ENCODE data around the gene RBBP4. TPM values are rescaled to one million over a fixed set of nuclear protein-coding genes. Genes with fewer than 3 reads are reported as not detected.
"Not testable (repeated sequence)": the region's sequence is repeated elsewhere in the genome, so short reads cannot be mapped to it uniquely, and the experiment has no call there.

The RBBP4 gene
- total and polyA plus RNA-seq, 5 donors = 52.7 to 114 (median 109) TPM

GRCh38 chr1:32676945-32677344 is 25.9 kb downstream of the RBBP4 start:
- 39% methylated on average over 3 of the region's 3 CpGs for WGBS
- DNase-seq = no peak
- Histone ChIP-seq H3K27ac (ENCODE audit: low read length) (no peak overlapping the region), H3K27me3 (ENCODE audit: control insufficient read depth, insufficient read depth) (no peaks in the 10 kb centered on the region), H3K4me3 (ENCODE audit: low read length) (no peak overlapping the region), H3K9me3 (ENCODE audit: control insufficient read depth, low read length) (no peaks in the 10 kb centered on the region), H3K4me1 (ENCODE audit: control insufficient read depth, insufficient read depth, low read length) (peaks cover 3% of the 10 kb centered on the region)
- ATAC-seq = no peak
- intact Hi-C loops (cut with DNase I) = no loop called here

GRCh38 chr1:32679993-32680392 is 29.0 kb downstream of the RBBP4 start:
- intact Hi-C loops (cut with DNase I); H3K9me3 ChIP-seq (ENCODE audit: control insufficient read depth, low read length); DNase-seq; H3K27ac ChIP-seq (ENCODE audit: low read length); H3K4me1 ChIP-seq (ENCODE audit: control insufficient read depth, insufficient read depth, low read length); ATAC-seq; H3K4me3 ChIP-seq (ENCODE audit: low read length); H3K27me3 ChIP-seq (ENCODE audit: control insufficient read depth, insufficient read depth): not testable (repeated sequence)
- WGBS = 80% methylated on average over 4 of the region's 4 CpGs

DNA sequence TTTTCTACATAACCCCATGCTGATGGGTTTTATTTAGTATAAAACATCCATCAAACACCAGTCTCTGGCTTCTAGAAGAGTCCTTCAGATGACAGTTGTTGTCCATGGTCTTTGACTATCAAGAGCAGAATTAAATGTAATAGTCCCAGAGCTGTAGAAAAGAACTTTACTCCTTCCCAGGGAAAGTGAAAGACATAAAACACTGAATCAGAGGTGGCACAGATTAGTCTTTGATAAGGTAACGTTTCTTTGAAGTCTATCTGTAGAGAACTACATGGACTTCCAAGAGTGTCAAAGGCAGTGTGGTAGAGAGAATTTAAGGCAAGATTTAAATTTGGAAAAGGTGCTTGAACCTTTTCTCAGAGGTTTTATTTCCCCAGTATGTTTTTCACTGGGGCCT is 29.6 kb downstream of the RBBP4 start:
- whole genome bisulfite sequencing = 82% methylated on average over 1 of the region's 1 CpG
- no peak for DNase-seq
- intact Hi-C loops (cut with DNase I) = no loop called here
- H3K27me3 ChIP-seq (ENCODE audit: control insufficient read depth, insufficient read depth) = no peaks in the 10 kb centered on the region
- H3K4me3 ChIP-seq (ENCODE audit: low read length) = no peak overlapping the region
- H3K9me3 ChIP-seq (ENCODE audit: control insufficient read depth, low read length) = no peaks in the 10 kb centered on the region
- H3K4me1 ChIP-seq (ENCODE audit: control insufficient read depth, insufficient read depth, low read length) = peaks cover 9% of the 10 kb centered on the region
- ATAC-seq = no peak
- no peak overlapping the region for H3K27ac ChIP-seq (ENCODE audit: low read length)

DNA sequence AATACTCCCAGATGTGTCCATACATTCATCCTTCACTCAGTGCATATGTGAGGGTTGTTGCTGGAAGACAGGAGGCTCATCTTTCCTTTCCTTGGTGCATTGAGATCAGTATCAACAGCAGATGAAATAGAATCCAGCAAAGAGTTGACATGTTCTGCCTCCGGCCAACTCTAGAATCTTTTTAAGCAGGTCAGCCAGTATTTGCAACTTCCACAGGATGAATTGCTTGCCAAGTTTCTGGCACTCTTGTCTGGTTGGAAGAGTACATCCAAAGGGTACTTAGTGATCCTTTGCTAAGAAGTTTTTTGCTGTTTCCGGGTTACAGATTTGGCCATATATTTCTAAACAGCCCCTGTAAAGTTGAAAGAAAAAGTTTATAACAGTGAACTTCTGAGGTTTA is 30.5 kb downstream of the RBBP4 start:
- Histone ChIP-seq H3K9me3 (ENCODE audit: control insufficient read depth, low read length) (no peaks in the 10 kb centered on the region), H3K27ac (ENCODE audit: low read length) (peak overlapping the region; percentile 37), H3K4me1 (ENCODE audit: control insufficient read depth, insufficient read depth, low read length) (peaks cover 9% of the 10 kb centered on the region), H3K27me3 (ENCODE audit: control insufficient read depth, insufficient read depth) (no peaks in the 10 kb centered on the region), H3K4me3 (ENCODE audit: low read length) (no peak overlapping the region)
- intact Hi-C loops (cut with DNase I) = no loop called here
- 23% methylated on average over 2 of the region's 2 CpGs for WGBS
- ATAC-seq (peak; percentile 21 to 68), DNase-seq (no peak)

DNA sequence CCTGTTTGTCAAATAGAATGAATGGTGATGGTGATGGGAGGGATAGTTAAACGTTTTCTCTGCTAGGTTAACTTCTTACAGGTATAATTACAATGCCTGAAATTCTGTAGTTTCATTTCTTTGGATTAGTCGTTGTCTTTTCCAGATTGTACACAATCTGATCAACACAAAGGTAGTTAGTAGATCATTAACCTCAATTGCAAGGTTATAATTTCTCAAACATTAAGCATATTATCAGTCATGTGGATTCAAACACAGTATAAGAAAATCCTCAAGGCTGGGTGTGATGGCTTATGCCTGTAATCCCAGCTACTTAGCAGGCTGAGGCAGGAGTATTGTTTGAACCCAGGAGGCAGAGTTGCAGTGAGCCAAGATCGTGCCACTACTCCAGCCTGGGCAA is 31.0 kb downstream of the RBBP4 start:
- intact Hi-C loops (cut with DNase I) = no loop called here
- Histone ChIP-seq H3K4me1 (ENCODE audit: control insufficient read depth, insufficient read depth, low read length) (peaks cover 9% of the 10 kb centered on the region), H3K27ac (ENCODE audit: low read length) (no peak overlapping the region), H3K9me3 (ENCODE audit: control insufficient read depth, low read length) (no peaks in the 10 kb centered on the region), H3K4me3 (ENCODE audit: low read length) (no peak overlapping the region), H3K27me3 (ENCODE audit: control insufficient read depth, insufficient read depth) (no peaks in the 10 kb centered on the region)
- ATAC-seq = no peak
- 71% methylated on average over 3 of the region's 3 CpGs for WGBS
- DNase-seq = no peak

GRCh38 chr1:32683397-32683796 is 32.4 kb downstream of the RBBP4 start:
- intact Hi-C loops (cut with DNase I) = no loop called here
- WGBS = 79% methylated on average over 3 of the region's 3 CpGs

DNA sequence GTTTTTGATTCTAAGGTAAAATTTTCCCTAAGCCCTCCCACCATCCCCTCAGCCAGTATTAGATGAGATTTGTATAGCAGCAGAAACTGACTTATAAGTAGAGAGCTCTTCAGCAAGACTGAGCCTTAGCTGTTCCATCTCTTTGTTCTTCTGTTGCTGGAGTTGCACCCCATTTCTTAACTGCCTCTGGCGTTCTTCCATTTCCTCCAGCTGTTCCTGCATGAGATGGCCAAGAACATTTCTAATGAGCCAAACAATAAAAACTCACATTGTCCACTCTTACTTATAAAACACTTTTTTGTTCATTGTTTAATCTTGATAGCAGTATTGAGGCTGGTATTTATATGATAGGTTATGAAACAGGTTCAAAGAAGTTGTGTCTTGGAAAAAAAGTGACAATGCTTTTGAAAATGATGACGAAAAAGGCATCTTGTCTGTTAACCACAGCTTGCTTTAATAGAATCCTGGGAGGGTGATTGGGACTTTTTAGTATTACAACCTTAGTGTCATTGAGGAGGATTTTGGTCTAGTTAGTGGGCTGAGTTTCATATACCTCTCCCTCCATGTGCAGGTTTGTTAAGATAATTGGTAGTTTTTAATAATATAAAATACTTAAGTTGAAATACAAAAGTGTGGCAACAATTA is 33.3 kb downstream of the RBBP4 start:
- Histone ChIP-seq H3K9me3 (ENCODE audit: control insufficient read depth, low read length) (no peaks in the 10 kb centered on the region), H3K4me3 (ENCODE audit: low read length) (no peak overlapping the region), H3K4me1 (ENCODE audit: control insufficient read depth, insufficient read depth, low read length) (peaks cover 9% of the 10 kb centered on the region), H3K27me3 (ENCODE audit: control insufficient read depth, insufficient read depth) (no peaks in the 10 kb centered on the region), H3K27ac (ENCODE audit: low read length) (no peak overlapping the region)
- ATAC-seq (peak; percentile 66 to 72), DNase-seq (peak in 2 of 3 donors; percentile 54 to 77)
- intact Hi-C loops (cut with DNase I) = no loop called here
- 34% methylated on average over 2 of the region's 2 CpGs for WGBS

More at GRCh38 chr1:32683397-32683796, 32.4 kb downstream of the RBBP4 start:
- no peaks in the 10 kb centered on the region for H3K9me3 ChIP-seq (ENCODE audit: control insufficient read depth, low read length)
- H3K4me1 ChIP-seq (ENCODE audit: control insufficient read depth, insufficient read depth, low read length) = peaks cover 9% of the 10 kb centered on the region
- no peaks in the 10 kb centered on the region for H3K27me3 ChIP-seq (ENCODE audit: control insufficient read depth, insufficient read depth)
- no peak for DNase-seq
- no peak for ATAC-seq
- no peak overlapping the region for H3K27ac ChIP-seq (ENCODE audit: low read length)
- H3K4me3 ChIP-seq (ENCODE audit: low read length) = no peak overlapping the region

DNA sequence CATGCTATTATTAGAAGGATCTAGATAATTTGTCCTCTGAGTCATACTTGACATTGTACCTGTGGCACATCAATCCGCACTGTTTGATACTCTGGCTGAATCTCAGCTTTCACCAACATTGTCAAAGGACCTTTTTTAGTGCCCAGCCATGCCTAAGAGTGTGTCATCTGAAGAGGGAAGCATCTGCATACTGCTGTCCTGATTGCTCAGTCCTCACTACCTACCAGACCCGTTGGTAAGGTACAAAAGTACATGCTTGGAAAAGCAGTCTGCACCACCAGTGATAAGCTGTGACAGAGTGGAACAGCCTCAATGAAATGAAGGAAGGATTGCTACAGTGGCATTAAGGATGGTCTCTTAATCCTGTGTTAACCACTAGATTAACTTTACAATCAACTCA is 34.5 kb downstream of the RBBP4 start:
- WGBS = 63% methylated on average over 2 of the region's 2 CpGs
- H3K4me1 ChIP-seq (ENCODE audit: control insufficient read depth, insufficient read depth, low read length) = peaks cover 9% of the 10 kb centered on the region
- H3K27ac ChIP-seq (ENCODE audit: low read length) = peak overlapping the region; percentile 67
- ATAC-seq (no peak), DNase-seq (no peak)
- H3K27me3 ChIP-seq (ENCODE audit: control insufficient read depth, insufficient read depth) = no peaks in the 10 kb centered on the region
- H3K4me3 ChIP-seq (ENCODE audit: low read length) = no peak overlapping the region
- H3K9me3 ChIP-seq (ENCODE audit: control insufficient read depth, low read length) = no peaks in the 10 kb centered on the region
- intact Hi-C loops (cut with DNase I) = no loop called here

DNA sequence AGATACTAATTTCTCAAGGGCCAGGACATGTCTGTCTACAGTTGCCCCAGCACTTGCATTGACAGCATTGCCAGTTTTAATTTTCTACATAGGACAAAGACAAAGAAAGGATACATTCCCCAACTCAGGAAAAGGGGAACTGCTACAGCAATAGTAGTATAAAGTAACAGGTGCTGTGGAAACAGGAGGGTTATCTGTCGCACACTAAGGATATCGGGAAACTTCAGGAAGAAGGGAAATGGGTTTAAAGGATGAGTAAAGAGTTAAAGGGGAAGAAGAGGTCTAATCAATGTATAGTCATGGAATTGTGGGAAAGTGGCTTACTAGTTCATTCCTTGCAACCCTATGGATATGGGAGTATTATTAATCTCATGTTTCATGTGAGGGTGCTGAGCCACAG is 35.4 kb downstream of the RBBP4 start:
- DNase-seq (no peak), ATAC-seq (no peak)
- 95% methylated on average over 2 of the region's 2 CpGs for WGBS
- H3K4me3 ChIP-seq (ENCODE audit: low read length) = no peak overlapping the region
- intact Hi-C loops (cut with DNase I) = no loop called here
- H3K9me3 ChIP-seq (ENCODE audit: control insufficient read depth, low read length) = no peaks in the 10 kb centered on the region
- H3K4me1 ChIP-seq (ENCODE audit: control insufficient read depth, insufficient read depth, low read length) = peaks cover 8% of the 10 kb centered on the region
- H3K27me3 ChIP-seq (ENCODE audit: control insufficient read depth, insufficient read depth) = no peaks in the 10 kb centered on the region
- no peak overlapping the region for H3K27ac ChIP-seq (ENCODE audit: low read length)

DNA sequence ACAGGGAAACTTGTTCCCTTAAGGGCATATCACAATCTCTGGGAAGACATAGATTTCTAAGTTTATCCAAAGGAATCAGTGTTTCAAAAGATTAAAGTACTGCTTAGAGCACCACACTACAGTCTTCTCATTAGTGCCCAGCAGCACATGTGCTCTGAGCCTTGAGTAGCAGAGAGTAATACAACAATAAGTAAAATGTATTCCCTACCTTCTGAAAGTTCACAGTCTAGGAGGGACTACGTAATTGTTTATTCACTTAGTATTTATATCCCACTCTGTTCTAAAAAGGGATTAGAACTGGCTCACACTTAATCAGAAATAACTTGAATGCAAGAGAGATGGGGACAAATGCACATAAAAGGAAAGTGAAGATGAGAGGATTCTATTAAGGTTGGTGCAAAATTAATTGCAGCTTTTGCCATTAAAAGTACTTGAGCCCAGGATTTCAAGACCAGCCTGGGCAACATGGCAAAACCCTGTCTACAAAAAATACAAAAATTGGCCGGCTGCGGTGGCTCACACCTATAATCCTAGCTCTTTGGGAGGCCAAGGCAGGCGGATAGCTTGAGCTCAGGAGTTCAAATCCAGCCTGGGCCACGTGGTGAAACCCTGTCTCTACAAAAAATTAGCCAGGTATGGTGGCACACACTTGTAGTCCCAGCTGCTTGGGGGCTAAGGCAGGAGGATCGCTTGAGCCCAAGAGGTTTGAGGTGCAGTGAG is 42.6 kb downstream of the RBBP4 start:
- Histone ChIP-seq H3K9me3 (ENCODE audit: control insufficient read depth, low read length) (no peaks in the 10 kb centered on the region), H3K4me1 (ENCODE audit: control insufficient read depth, insufficient read depth, low read length) (peaks cover 7% of the 10 kb centered on the region), H3K27me3 (ENCODE audit: control insufficient read depth, insufficient read depth) (no peaks in the 10 kb centered on the region), H3K27ac (ENCODE audit: low read length) (no peak overlapping the region), H3K4me3 (ENCODE audit: low read length) (no peak overlapping the region)
- ATAC-seq (no peak), DNase-seq (no peak)
- 90% methylated on average over 6 of the region's 6 CpGs for WGBS
- intact Hi-C loops (cut with DNase I) = no loop called here

DNA sequence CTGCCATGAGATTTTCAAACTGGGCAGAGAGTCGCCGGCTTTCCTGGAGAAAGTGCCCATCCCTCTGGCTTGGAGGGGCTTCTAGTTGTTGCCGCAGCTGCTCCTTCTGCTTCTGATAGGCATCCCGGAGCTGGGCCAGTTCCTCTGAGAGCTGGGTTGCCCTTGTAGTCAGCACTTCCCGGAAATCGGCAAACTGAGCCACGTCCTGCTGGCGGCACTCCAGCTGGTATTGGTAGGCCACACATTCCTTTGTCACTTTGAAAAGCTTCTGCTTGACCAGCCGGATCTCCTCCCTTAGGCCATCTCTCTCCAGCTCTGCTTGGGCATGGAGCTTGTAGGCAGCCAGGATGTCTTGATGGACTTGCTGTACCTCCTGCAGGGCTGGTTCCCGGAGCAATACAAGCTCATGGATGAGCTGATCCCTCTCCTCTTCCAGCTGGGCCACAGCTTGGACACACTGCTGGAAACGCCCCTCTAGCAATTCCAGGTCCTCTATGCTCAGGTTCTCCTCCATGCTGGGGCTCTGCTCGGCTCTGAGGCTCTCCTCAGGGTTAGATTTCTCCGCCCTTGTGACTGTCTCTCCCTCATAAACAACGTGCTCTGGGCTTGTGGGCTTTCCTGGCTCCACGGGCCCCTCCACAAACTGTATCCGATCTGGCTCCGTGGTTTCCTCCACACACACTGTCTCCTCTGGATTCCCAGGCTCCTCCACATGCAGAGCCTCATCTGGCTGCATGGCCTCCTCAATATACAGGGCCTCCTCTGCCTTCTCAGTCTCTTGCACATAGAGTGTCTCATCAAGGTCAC is 44.3 kb downstream of the RBBP4 start:
- 39% methylated on average over 17 of the region's 17 CpGs for WGBS
- H3K4me1 ChIP-seq (ENCODE audit: control insufficient read depth, insufficient read depth, low read length) = peaks cover 7% of the 10 kb centered on the region

More for the DNA sequence above, 44.3 kb downstream of the RBBP4 start:
- ATAC-seq = peak; percentile 64 to 66
- no peak overlapping the region for H3K4me3 ChIP-seq (ENCODE audit: low read length)
- no peaks in the 10 kb centered on the region for H3K9me3 ChIP-seq (ENCODE audit: control insufficient read depth, low read length)
- H3K27ac ChIP-seq (ENCODE audit: low read length) = peak overlapping the region; percentile 63
- DNase-seq = peak; percentile 83 to 94 (median 91)
- intact Hi-C loops (cut with DNase I) = no loop called here
- no peaks in the 10 kb centered on the region for H3K27me3 ChIP-seq (ENCODE audit: control insufficient read depth, insufficient read depth)

Data from right cardiac atrium (tissue), 5 donors.